CD14-positive monocyte (primary cell): ENCODE measurements around the gene MYB. TPM values are rescaled to one million over a fixed set of nuclear protein-coding genes. Genes with fewer than 3 reads are reported as not detected.

Source experiments
- DNase-seq, 3 donors: peaks; one replicate each; pipeline ENCODE4 v3.0.0-alpha.2; 2011 to 2022
- H2AFZ ChIP-seq: 2 replicates; pipeline ENCODE4 v1.6.0; 2012; ENCODE audit warnings: mild to moderate bottlenecking, low read depth, low read length, inconsistent platforms; ENCODE audit not compliant: insufficient read depth, poor library complexity, severe bottlenecking
- H3K27ac ChIP-seq, 2 donors: 1 replicate in 1 of 2; 2 replicates in 1 of 2; pipeline ENCODE4 v1.5.1; 2012 to 2013; ENCODE audit warnings: low read length in 2 of 2, control low read depth in 1 of 2, inconsistent platforms in 1 of 2, low read depth in 1 of 2, mild to moderate bottlenecking in 1 of 2
- H3K27me3 ChIP-seq, 2 donors: one replicate each; pipeline versions ENCODE4 v1.6.0 to v1.6.1; 2011 to 2013; ENCODE audit warnings: low read length in 2 of 2; ENCODE audit not compliant: control insufficient read depth in 2 of 2, insufficient read depth in 2 of 2
- H3K36me3 ChIP-seq, 2 donors: replicated peaks in 1 of 2; 1 replicate in 1 of 2; 2 replicates in 1 of 2; pipeline versions ENCODE4 v1.5.1 to v1.6.1; 2012 to 2013; ENCODE audit warnings: low read length in 2 of 2, control low read depth in 1 of 2, inconsistent platforms in 1 of 2, mild to moderate bottlenecking in 1 of 2; ENCODE audit not compliant: insufficient read depth in 2 of 2, control insufficient read depth in 1 of 2
- H3K4me1 ChIP-seq, 2 donors: 1 replicate in 1 of 2; 2 replicates in 1 of 2; pipeline versions ENCODE4 v1.5.1 to v1.6.1; 2012 to 2013; ENCODE audit warnings: low read length in 2 of 2, control low read depth in 1 of 2, inconsistent platforms in 1 of 2, mild to moderate bottlenecking in 1 of 2, moderate library complexity in 1 of 2; ENCODE audit not compliant: insufficient read depth in 2 of 2, control insufficient read depth in 1 of 2
- H3K4me2 ChIP-seq: replicated peaks from 2 replicates; pipeline ENCODE3; 2012; ENCODE audit warnings: low read length, moderate library complexity, mild to moderate bottlenecking; ENCODE audit not compliant: poor library complexity, severe bottlenecking; ENCODE audit errors: extremely low read depth
- H3K4me3 ChIP-seq, 3 experiments: fragments of 200-600 bp in 1 of 3; sonication (generic) in 1 of 3; replicated peaks in 1 of 3; 1 replicate in 2 of 3; 2 replicates in 1 of 3; pipeline ENCODE4 v1.5.1; 2011 to 2013; ENCODE audit warnings: low read length in 3 of 3, mild to moderate bottlenecking in 3 of 3, control low read depth in 2 of 3, low read depth in 2 of 3, inconsistent platforms in 1 of 3, moderate library complexity in 1 of 3
- H3K79me2 ChIP-seq: 2 replicates; pipeline ENCODE4 v1.6.0; 2012; ENCODE audit warnings: mild to moderate bottlenecking, control low read depth, inconsistent platforms, low read length, moderate library complexity; ENCODE audit not compliant: insufficient read depth
- H3K9ac ChIP-seq: 2 replicates; pipeline ENCODE4 v1.6.0; 2017; ENCODE audit warnings: low read length, mild to moderate bottlenecking; ENCODE audit not compliant: insufficient read depth, poor library complexity, severe bottlenecking
- H3K9me3 ChIP-seq, 2 donors: replicated peaks in 1 of 2; 1 replicate in 1 of 2; 2 replicates in 1 of 2; pipeline versions ENCODE4 v1.5.1 to v1.6.1; 2012 to 2013; ENCODE audit warnings: low read length in 2 of 2, control low read depth in 1 of 2; ENCODE audit not compliant: control insufficient read depth in 1 of 2, insufficient read depth in 1 of 2
- H4K20me1 ChIP-seq: 2 replicates; pipeline ENCODE4 v1.6.0; 2012; ENCODE audit warnings: mild to moderate bottlenecking, low read length, control low read depth, moderate library complexity; ENCODE audit not compliant: insufficient read depth
- H3K27ac Mint-ChIP-seq, 7 donors: one replicate each; pipeline ENCODE4 v1.8.0; 2020; ENCODE audit warnings: mild to moderate bottlenecking in 7 of 7, mixed read lengths in 7 of 7, moderate library complexity in 6 of 7, inconsistent platforms in 2 of 7
- H3K27me3 Mint-ChIP-seq, 3 donors: one replicate each; pipeline ENCODE4 v1.8.0; 2021 to 2022; ENCODE audit warnings: low read depth in 3 of 3, mild to moderate bottlenecking in 3 of 3, mixed read lengths in 3 of 3, moderate library complexity in 3 of 3, inconsistent platforms in 1 of 3
- H3K36me3 Mint-ChIP-seq, 2 donors: one replicate each; pipeline ENCODE4 v1.8.0; 2020; ENCODE audit warnings: mixed read lengths in 2 of 2, inconsistent platforms in 1 of 2, mild to moderate bottlenecking in 1 of 2
- H3K4me1 Mint-ChIP-seq: one replicate; pipeline ENCODE4 v1.8.0; 2020; ENCODE audit warnings: mild to moderate bottlenecking, mixed read lengths
- H3K4me3 Mint-ChIP-seq, 2 donors: one replicate each; pipeline ENCODE4 v1.8.0; 2020; ENCODE audit warnings: mild to moderate bottlenecking in 2 of 2, mixed read lengths in 2 of 2, moderate library complexity in 1 of 2
- H3K9me3 Mint-ChIP-seq, 7 donors: one replicate each; pipeline ENCODE4 v1.8.0; 2020 to 2022; ENCODE audit warnings: mixed read lengths in 7 of 7, mild to moderate bottlenecking in 6 of 7, moderate library complexity in 6 of 7, inconsistent platforms in 2 of 7
- CTCF ChIP-seq: fragments of 200-600 bp; IDR thresholded peaks from one replicate; pipeline ENCODE4 v1.8.0; 2022; ENCODE audit warnings: antibody characterized with exemption, mild to moderate bottlenecking
- WGBS: methylation state at CpG from one replicate; pipeline ENCODE4 v1.1.5; 2013; ENCODE audit warnings: missing lambda C conversion rate; ENCODE audit not compliant: insufficient coverage; 5-methylcytosine and 5-hydroxymethylcytosine counted together
- intact Hi-C, 2 donors: fragments of 100-400 bp; cut with micrococcal nuclease; formaldehyde crosslinking; loops; one replicate each; pipeline versions ENCODE4 v1.15.0 to v1.15.1; 2023
- polyA plus RNA-seq, 3 donors: library from polyadenylated mRNA; depleted of rRNA in 1 of 3; unstranded in 2 of 3; stranded (reverse) in 1 of 3; fragments of 300-500 nt in 2 of 3; fragments of >200 nt in 1 of 3; fragmentation: Illumina TruSeq in 2 of 3; gene quantifications; 1 replicate in 2 of 3; 2 replicates in 1 of 3; pipeline ENCODE4 v1.2.3, GENCODE V29; 2012 to 2021

Gene MYB
- polyA plus RNA-seq, 3 donors: 1.5 to 2.2 (median 1.7) TPM

- H3K9me3 ChIP-seq: no peaks in the 10 kb centered on the region
- Mint-ChIP-seq H3K4me3 (peak overlapping the region; percentile 95 to 98), H3K27ac (peak overlapping the region; percentile 9 to 89 (median 64)), H3K9me3 (peaks cover 0 to 3% (median 0%) of the 10 kb centered on the region in 7 donors), H3K4me1 (peaks cover 43% of the 10 kb centered on the region), H3K27me3 (no peaks in the 10 kb centered on the region), H3K36me3 (no peaks in the 10 kb centered on the region)
- no peaks in the 10 kb centered on the region for H3K36me3 ChIP-seq
- intact Hi-C loops: loop anchor here in 1 of 2 donors (2.0 to 10.0 kb wide), 4 partner anchors 14 to 1082 kb away; partner anchors contain the start of gene HBS1L
- H3K4me1 ChIP-seq: peaks cover 26 to 33% of the 10 kb centered on the region in 2 donors
- no peaks in the 10 kb centered on the region for H4K20me1 ChIP-seq
- peak in 1 of 3 donors; percentile 32 for DNase-seq
- peak overlapping the region; percentile 32 to 73 for H3K27ac ChIP-seq
- peak overlapping the region; percentile 68 for H3K9ac ChIP-seq
- TF ChIP-seq CTCF: no peak
- H3K79me2 ChIP-seq: peaks cover 68% of the 10 kb centered on the region
- peak overlapping the region; percentile 98 for H3K4me2 ChIP-seq
- H3K27me3 ChIP-seq: no peaks in the 10 kb centered on the region
- peak overlapping the region; percentile 84 for H2AFZ ChIP-seq
- 0% methylated on average over 68 of the region's 78 CpGs for WGBS
- H3K4me3 ChIP-seq: peak overlapping the region; percentile 78 to 93 (median 84)
Measured at GRCh38 chr6:135182071-135183001, 1.2 kb downstream of the MYB start.

- peak overlapping the region; percentile 68 for H3K9ac ChIP-seq
- Mint-ChIP-seq H3K4me1 (peaks cover 40% of the 10 kb centered on the region), H3K27me3 (no peaks in the 10 kb centered on the region), H3K36me3 (no peaks in the 10 kb centered on the region), H3K4me3 (peak overlapping the region; percentile 95 to 98), H3K9me3 (peaks cover 0 to 3% (median 0%) of the 10 kb centered on the region in 7 donors), H3K27ac (peak overlapping the region; percentile 71 to 89 (median 86))
- H3K9me3 ChIP-seq: no peaks in the 10 kb centered on the region
- WGBS: 0% methylated on average over 31 of the region's 32 CpGs
- H3K36me3 ChIP-seq: no peaks in the 10 kb centered on the region
- H4K20me1 ChIP-seq: no peaks in the 10 kb centered on the region
- TF ChIP-seq CTCF: no peak
- H3K27me3 ChIP-seq: no peaks in the 10 kb centered on the region
- H3K79me2 ChIP-seq: peaks cover 74% of the 10 kb centered on the region
- peak overlapping the region; percentile 78 to 93 (median 84) for H3K4me3 ChIP-seq
- H3K27ac ChIP-seq: peak overlapping the region; percentile 32 to 73
- intact Hi-C loops: loop anchor here in 1 of 2 donors (2.0 to 10.0 kb wide), 4 partner anchors 14 to 1082 kb away; partner anchors contain the start of gene HBS1L
- H3K4me1 ChIP-seq: peaks cover 25 to 34% of the 10 kb centered on the region in 2 donors
- H3K4me2 ChIP-seq: peak overlapping the region; percentile 98
- peak overlapping the region; percentile 84 for H2AFZ ChIP-seq
- peak in 1 of 3 donors; percentile 26 for DNase-seq
Measured at GRCh38 chr6:135183002-135183531, 2.0 kb downstream of the MYB start.
